ENCODE results near the gene MSRB1. TPM values are rescaled to one million over a fixed set of nuclear protein-coding genes. Genes with fewer than 3 reads are reported as not detected.

Gene MSRB1
- total and polyA plus RNA-seq, 9 of the 15 experiments (the other 6 are each of a cell fraction or from before 2014, with no cell fraction given): 5.4 to 33.7 (median 25.7) TPM

GRCh38 chr16:1971796-1972489 lies 28.9 kb upstream of the MSRB1 start, which contains the start of gene TBL3 (continued):
- no peak for TF ChIP-seq ZFP36 (IDR thresholded peaks at IDR 0.05; ENCODE audit: low read depth, low read length, partially characterized antibody)
- TF ChIP-seq ZBTB26 (CRISPR knock-in tag; IDR thresholded peaks at IDR 0.05): no peak
- TF ChIP-seq NR0B1 (IDR thresholded peaks at IDR 0.05; ENCODE audit: partially characterized antibody): no peak
- TF ChIP-seq FOXJ2 (tag; IDR thresholded peaks at IDR 0.05): no peak
- peak; percentile 77; the same call in 1 of the 2 replicates for TF ChIP-seq POLR2AphosphoS2 (IDR thresholded peaks at IDR 0.05; ENCODE audit: low read length)
- TF ChIP-seq SRSF9 (IDR thresholded peaks at IDR 0.05; ENCODE audit: borderline replicate concordance, low read depth, low read length): no peak
- no peak; the same call in 1 of the 2 replicates for TF ChIP-seq ZNF589 (CRISPR knock-in tag; IDR thresholded peaks at IDR 0.05; ENCODE audit: low read depth)
- TF ChIP-seq RBM25 (IDR thresholded peaks at IDR 0.05; ENCODE audit: low read depth, low read length, severe bottlenecking): no peak
- TF ChIP-seq, protein P1, sequence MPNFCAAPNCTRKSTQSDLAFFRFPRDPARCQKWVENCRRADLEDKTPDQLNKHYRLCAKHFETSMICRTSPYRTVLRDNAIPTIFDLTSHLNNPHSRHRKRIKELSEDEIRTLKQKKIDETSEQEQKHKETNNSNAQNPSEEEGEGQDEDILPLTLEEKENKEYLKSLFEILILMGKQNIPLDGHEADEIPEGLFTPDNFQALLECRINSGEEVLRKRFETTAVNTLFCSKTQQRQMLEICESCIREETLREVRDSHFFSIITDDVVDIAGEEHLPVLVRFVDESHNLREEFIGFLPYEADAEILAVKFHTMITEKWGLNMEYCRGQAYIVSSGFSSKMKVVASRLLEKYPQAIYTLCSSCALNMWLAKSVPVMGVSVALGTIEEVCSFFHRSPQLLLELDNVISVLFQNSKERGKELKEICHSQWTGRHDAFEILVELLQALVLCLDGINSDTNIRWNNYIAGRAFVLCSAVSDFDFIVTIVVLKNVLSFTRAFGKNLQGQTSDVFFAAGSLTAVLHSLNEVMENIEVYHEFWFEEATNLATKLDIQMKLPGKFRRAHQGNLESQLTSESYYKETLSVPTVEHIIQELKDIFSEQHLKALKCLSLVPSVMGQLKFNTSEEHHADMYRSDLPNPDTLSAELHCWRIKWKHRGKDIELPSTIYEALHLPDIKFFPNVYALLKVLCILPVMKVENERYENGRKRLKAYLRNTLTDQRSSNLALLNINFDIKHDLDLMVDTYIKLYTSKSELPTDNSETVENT (CRISPR knock-in tag; IDR thresholded peaks at IDR 0.05): no peak
- TF ChIP-seq, protein P2, sequence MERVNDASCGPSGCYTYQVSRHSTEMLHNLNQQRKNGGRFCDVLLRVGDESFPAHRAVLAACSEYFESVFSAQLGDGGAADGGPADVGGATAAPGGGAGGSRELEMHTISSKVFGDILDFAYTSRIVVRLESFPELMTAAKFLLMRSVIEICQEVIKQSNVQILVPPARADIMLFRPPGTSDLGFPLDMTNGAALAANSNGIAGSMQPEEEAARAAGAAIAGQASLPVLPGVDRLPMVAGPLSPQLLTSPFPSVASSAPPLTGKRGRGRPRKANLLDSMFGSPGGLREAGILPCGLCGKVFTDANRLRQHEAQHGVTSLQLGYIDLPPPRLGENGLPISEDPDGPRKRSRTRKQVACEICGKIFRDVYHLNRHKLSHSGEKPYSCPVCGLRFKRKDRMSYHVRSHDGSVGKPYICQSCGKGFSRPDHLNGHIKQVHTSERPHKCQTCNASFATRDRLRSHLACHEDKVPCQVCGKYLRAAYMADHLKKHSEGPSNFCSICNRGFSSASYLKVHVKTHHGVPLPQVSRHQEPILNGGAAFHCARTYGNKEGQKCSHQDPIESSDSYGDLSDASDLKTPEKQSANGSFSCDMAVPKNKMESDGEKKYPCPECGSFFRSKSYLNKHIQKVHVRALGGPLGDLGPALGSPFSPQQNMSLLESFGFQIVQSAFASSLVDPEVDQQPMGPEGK (CRISPR knock-in tag; IDR thresholded peaks at IDR 0.05; ENCODE audit: borderline replicate concordance): no peak
- peak; percentile 91 for TF ChIP-seq MAX (CRISPR knock-in tag; IDR thresholded peaks at IDR 0.05)
- TF ChIP-seq NCOA1 (IDR thresholded peaks at IDR 0.05; ENCODE audit: low read depth): no peak
- no peak for TF ChIP-seq SMARCA4 (IDR thresholded peaks at IDR 0.05)
- no peak for TF ChIP-seq MEF2A (IDR thresholded peaks at IDR 0.05; ENCODE audit: control insufficient read depth, low read depth, low read length)
- TF ChIP-seq JUNB (CRISPR knock-in tag; conservative IDR thresholded peaks at IDR 0.05): 0 out of 2 replicates have a peak, but pooled peaks have one; percentile 25
- no peak for TF ChIP-seq ARID1B (IDR thresholded peaks at IDR 0.05)
- TF ChIP-seq, protein P3, sequence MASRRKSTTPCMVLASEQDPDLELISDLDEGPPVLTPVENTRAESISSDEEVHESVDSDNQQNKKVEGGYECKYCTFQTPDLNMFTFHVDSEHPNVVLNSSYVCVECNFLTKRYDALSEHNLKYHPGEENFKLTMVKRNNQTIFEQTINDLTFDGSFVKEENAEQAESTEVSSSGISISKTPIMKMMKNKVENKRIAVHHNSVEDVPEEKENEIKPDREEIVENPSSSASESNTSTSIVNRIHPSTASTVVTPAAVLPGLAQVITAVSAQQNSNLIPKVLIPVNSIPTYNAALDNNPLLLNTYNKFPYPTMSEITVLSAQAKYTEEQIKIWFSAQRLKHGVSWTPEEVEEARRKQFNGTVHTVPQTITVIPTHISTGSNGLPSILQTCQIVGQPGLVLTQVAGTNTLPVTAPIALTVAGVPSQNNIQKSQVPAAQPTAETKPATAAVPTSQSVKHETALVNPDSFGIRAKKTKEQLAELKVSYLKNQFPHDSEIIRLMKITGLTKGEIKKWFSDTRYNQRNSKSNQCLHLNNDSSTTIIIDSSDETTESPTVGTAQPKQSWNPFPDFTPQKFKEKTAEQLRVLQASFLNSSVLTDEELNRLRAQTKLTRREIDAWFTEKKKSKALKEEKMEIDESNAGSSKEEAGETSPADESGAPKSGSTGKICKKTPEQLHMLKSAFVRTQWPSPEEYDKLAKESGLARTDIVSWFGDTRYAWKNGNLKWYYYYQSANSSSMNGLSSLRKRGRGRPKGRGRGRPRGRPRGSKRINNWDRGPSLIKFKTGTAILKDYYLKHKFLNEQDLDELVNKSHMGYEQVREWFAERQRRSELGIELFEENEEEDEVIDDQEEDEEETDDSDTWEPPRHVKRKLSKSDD (conservative IDR thresholded peaks at IDR 0.05; ENCODE audit: low read length): peak; percentile 96
- TF ChIP-seq NFIX (CRISPR knock-in tag; IDR thresholded peaks at IDR 0.05; ENCODE audit: low read depth): no peak
